GM23338 (cell line): Measurements from ENCODE around the gene SORCS3.

Experiments
- CREB1 ChIP-seq: fragments of 250-450 bp; sonication (Bioruptor Pico); IDR thresholded peaks from 2 replicates; pipeline ENCODE4 v1.5.0; 2020; ENCODE audit warnings: low read depth, mild to moderate bottlenecking, moderate library complexity
- CTCF ChIP-seq, 2 experiments: fragments of 200-600 bp in 1 of 2; sonication (generic) in 1 of 2; conservative IDR thresholded peaks; 2 replicates each; pipeline versions ENCODE4 v1.5.1 to v1.6.1; 2016 to 2017; ENCODE audit warnings: antibody characterized with exemption in 2 of 2, low read depth in 2 of 2, mild to moderate bottlenecking in 2 of 2, moderate library complexity in 1 of 2
- EZH2 ChIP-seq: fragments of 200-600 bp; sonication (generic); IDR thresholded peaks from one replicate; pipeline ENCODE4 v1.8.0; 2017; ENCODE audit warnings: antibody characterized with exemption, mild to moderate bottlenecking, low read depth; ENCODE audit not compliant: unreplicated experiment
- EZH2phosphoT487 ChIP-seq: fragments of 200-600 bp; sonication (generic); IDR thresholded peaks from one replicate; pipeline ENCODE4 v1.8.1; 2018; ENCODE audit warnings: antibody characterized with exemption; ENCODE audit not compliant: unreplicated experiment
- JUNB ChIP-seq: IDR thresholded peaks from one replicate; pipeline ENCODE4 v1.6.1; 2016; ENCODE audit warnings: antibody characterized with exemption; ENCODE audit not compliant: unreplicated experiment
- POLR2AphosphoS5 ChIP-seq: IDR thresholded peaks from 2 replicates; pipeline ENCODE4 v1.6.1; 2016; ENCODE audit warnings: antibody characterized with exemption, low read depth
- STAT1 ChIP-seq: IDR thresholded peaks from one replicate; pipeline ENCODE4 v1.6.1; 2016; ENCODE audit warnings: antibody characterized with exemption; ENCODE audit not compliant: unreplicated experiment
- ZNF114 ChIP-seq: fragments of 250-450 bp; sonication (Bioruptor Pico); IDR thresholded peaks from 2 replicates; pipeline ENCODE4 v1.5.0; 2020; ENCODE audit warnings: mild to moderate bottlenecking, moderate library complexity
- ZNF331 ChIP-seq: fragments of 250-450 bp; sonication (Bioruptor Pico); IDR thresholded peaks from 2 replicates; pipeline ENCODE4 v1.5.0; 2020; ENCODE audit warnings: low read depth, mild to moderate bottlenecking, moderate library complexity
- ZNF462 ChIP-seq: fragments of 250-450 bp; sonication (Bioruptor Pico); IDR thresholded peaks from 2 replicates; pipeline ENCODE4 v1.5.0; 2020; ENCODE audit warnings: mild to moderate bottlenecking, moderate library complexity
- TF ChIP-seq, protein P1 (sequence below): IDR thresholded peaks from one replicate; pipeline ENCODE4 v1.6.1; 2018; ENCODE audit warnings: antibody characterized with exemption; ENCODE audit not compliant: unreplicated experiment
- TF ChIP-seq, protein P2 (sequence below): IDR thresholded peaks from 2 replicates; pipeline ENCODE4 v1.6.1; 2016; ENCODE audit warnings: antibody characterized with exemption

GRCh38 chr10:105042906-105043552 lies 401.9 kb downstream of the SORCS3 start:
- TF ChIP-seq EZH2 = no peak
- TF ChIP-seq CTCF (conservative IDR thresholded peaks at IDR 0.05; ENCODE audit: low read depth in 2 of 2) = no peak
- no peak for TF ChIP-seq POLR2AphosphoS5
- no peak for TF ChIP-seq STAT1
- TF ChIP-seq EZH2phosphoT487 = no peak
- no peak for TF ChIP-seq ZNF114 (CRISPR knock-in tag)
- TF ChIP-seq ZNF462 = no peak
- TF ChIP-seq, protein P1, sequence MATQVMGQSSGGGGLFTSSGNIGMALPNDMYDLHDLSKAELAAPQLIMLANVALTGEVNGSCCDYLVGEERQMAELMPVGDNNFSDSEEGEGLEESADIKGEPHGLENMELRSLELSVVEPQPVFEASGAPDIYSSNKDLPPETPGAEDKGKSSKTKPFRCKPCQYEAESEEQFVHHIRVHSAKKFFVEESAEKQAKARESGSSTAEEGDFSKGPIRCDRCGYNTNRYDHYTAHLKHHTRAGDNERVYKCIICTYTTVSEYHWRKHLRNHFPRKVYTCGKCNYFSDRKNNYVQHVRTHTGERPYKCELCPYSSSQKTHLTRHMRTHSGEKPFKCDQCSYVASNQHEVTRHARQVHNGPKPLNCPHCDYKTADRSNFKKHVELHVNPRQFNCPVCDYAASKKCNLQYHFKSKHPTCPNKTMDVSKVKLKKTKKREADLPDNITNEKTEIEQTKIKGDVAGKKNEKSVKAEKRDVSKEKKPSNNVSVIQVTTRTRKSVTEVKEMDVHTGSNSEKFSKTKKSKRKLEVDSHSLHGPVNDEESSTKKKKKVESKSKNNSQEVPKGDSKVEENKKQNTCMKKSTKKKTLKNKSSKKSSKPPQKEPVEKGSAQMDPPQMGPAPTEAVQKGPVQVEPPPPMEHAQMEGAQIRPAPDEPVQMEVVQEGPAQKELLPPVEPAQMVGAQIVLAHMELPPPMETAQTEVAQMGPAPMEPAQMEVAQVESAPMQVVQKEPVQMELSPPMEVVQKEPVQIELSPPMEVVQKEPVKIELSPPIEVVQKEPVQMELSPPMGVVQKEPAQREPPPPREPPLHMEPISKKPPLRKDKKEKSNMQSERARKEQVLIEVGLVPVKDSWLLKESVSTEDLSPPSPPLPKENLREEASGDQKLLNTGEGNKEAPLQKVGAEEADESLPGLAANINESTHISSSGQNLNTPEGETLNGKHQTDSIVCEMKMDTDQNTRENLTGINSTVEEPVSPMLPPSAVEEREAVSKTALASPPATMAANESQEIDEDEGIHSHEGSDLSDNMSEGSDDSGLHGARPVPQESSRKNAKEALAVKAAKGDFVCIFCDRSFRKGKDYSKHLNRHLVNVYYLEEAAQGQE = no peak
- no peak for TF ChIP-seq CREB1 (CRISPR knock-in tag)
- TF ChIP-seq JUNB = no peak
- TF ChIP-seq, protein P2, sequence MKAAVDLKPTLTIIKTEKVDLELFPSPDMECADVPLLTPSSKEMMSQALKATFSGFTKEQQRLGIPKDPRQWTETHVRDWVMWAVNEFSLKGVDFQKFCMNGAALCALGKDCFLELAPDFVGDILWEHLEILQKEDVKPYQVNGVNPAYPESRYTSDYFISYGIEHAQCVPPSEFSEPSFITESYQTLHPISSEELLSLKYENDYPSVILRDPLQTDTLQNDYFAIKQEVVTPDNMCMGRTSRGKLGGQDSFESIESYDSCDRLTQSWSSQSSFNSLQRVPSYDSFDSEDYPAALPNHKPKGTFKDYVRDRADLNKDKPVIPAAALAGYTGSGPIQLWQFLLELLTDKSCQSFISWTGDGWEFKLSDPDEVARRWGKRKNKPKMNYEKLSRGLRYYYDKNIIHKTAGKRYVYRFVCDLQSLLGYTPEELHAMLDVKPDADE = no peak
- TF ChIP-seq ZNF331 (CRISPR knock-in tag) = no peak
